COLO829 (cell line): Measurements from ENCODE around the gene ATP2A2.

Experiments used
- DNase-seq: peaks from one replicate; pipeline ENCODE4 v3.0.0; 2012; ENCODE audit warnings: low spot score

The ATP2A2 gene

GRCh38 chr12:110343736-110344555 lies 62.9 kb downstream of the ATP2A2 start:
- no peak for DNase-seq

- no peak for DNase-seq
These were observed 63.6 kb downstream of the ATP2A2 start for GRCh38 chr12:110344657-110345056.

- peak; percentile 13 for DNase-seq
These were observed 64.2 kb downstream of the ATP2A2 start for GRCh38 chr12:110345176-110345661.

GRCh38 chr12:110345963-110346362 lies 64.9 kb downstream of the ATP2A2 start:
- DNase-seq: no peak

GRCh38 chr12:110347767-110348166 lies 66.7 kb downstream of the ATP2A2 start:
- no peak for DNase-seq

- no peak for DNase-seq
These were observed 67.5 kb downstream of the ATP2A2 start for GRCh38 chr12:110348431-110349059.

GRCh38 chr12:110349096-110349495 lies 68.0 kb downstream of the ATP2A2 start:
- no peak for DNase-seq

GRCh38 chr12:110349514-110350151 lies 68.6 kb downstream of the ATP2A2 start:
- no peak for DNase-seq

- DNase-seq: no peak
These were observed 70.1 kb downstream of the ATP2A2 start for GRCh38 chr12:110351119-110351518.

GRCh38 chr12:110352401-110352800 lies 71.4 kb downstream of the ATP2A2 start:
- no peak for DNase-seq

GRCh38 chr12:110353211-110353965 lies 72.3 kb downstream of the ATP2A2 start:
- no peak for DNase-seq

GRCh38 chr12:110354172-110354780 lies 73.2 kb downstream of the ATP2A2 start:
- no peak for DNase-seq

- DNase-seq: no peak
These were observed 74.0 kb downstream of the ATP2A2 start for GRCh38 chr12:110355073-110355472.

GRCh38 chr12:110358384-110359097 lies 77.5 kb downstream of the ATP2A2 start:
- DNase-seq: peak; percentile 31

GRCh38 chr12:110361216-110361615 lies 80.2 kb downstream of the ATP2A2 start:
- DNase-seq: no peak

- DNase-seq: no peak
These were observed 84.7 kb downstream of the ATP2A2 start for GRCh38 chr12:110365489-110366320.

GRCh38 chr12:110366321-110367142 lies 85.5 kb downstream of the ATP2A2 start:
- no peak for DNase-seq

GRCh38 chr12:110367181-110367864 lies 86.3 kb downstream of the ATP2A2 start:
- no peak for DNase-seq

- no peak for DNase-seq
These were observed 88.9 kb downstream of the ATP2A2 start for GRCh38 chr12:110369992-110370391.
